ENCODE results near the gene NDRG3. TPM values are rescaled to one million over a fixed set of nuclear protein-coding genes. Genes with fewer than 3 reads are reported as not detected.

Gene NDRG3
- total and polyA plus RNA-seq, 2 of the 4 experiments (the other 2 are of a cell fraction): 24.8 to 34.2 TPM

GRCh38 chr20:36686944-36687343, 58.9 kb downstream of the NDRG3 start:
- no peak overlapping the region for H4K8ac ChIP-seq (ENCODE audit: low read depth in 2 of 2, low read length in 2 of 2)
- no peaks in the 10 kb centered on the region for H3K79me1 ChIP-seq (ENCODE audit: low read depth in 1 of 2, low read length in 2 of 2)
- dilution Hi-C loops (cut with HindIII; ENCODE audit: low sequenced_read_pairs, unreplicated experiment): no loop called here
- no CpG with 5 or more reads among the region's 4 CpGs for WGBS, 2 experiments (ENCODE audit: extremely low coverage in 2 of 2, insufficient read length in 1 of 2)
- H3K9me1 ChIP-seq (ENCODE audit: insufficient read depth, low read length): no peaks in the 10 kb centered on the region
- no peak overlapping the region for H4K5ac ChIP-seq (ENCODE audit: low read depth, low read length)
- H2BK120ac ChIP-seq (ENCODE audit: low read depth, low read length): no peak overlapping the region
- ChIA-PET POLR2A (ENCODE audit: unreplicated experiment) (no interaction called here), CTCF (no interaction called here)
- H2AFZ ChIP-seq (replicated peaks; ENCODE audit: low read length, poor library complexity): no peak overlapping the region
- H3K27me3 ChIP-seq (ENCODE audit: control insufficient read depth, insufficient read depth, low read length): no peaks in the 10 kb centered on the region
- no peak overlapping the region for H3K23ac ChIP-seq (ENCODE audit: low read depth, low read length)
- intact Hi-C loops (cut with micrococcal nuclease): no loop called here
- in situ Hi-C loops (cut with MboI; ENCODE audit: low sequenced_read_pairs): no loop called here
- peaks cover 14% of the 10 kb centered on the region for H3K36me3 ChIP-seq (ENCODE audit: control insufficient read depth, insufficient read depth, low read length)
- H2AK9ac ChIP-seq (replicated peaks; ENCODE audit: low read depth, low read length, poor library complexity): no peak overlapping the region
- TF ChIP-seq RCOR1 (IDR thresholded peaks at IDR 0.05; ENCODE audit: insufficient replicate concordance, low read length) (no peak), CEBPB (IDR thresholded peaks at IDR 0.05; ENCODE audit: low read depth, low read length) (no peak), FOS (IDR thresholded peaks at IDR 0.05; ENCODE audit: low read depth, low read length) (no peak), NFE2L2 (IDR thresholded peaks at IDR 0.05; ENCODE audit: low read depth, low read length) (no peak), RFX5 (IDR thresholded peaks at IDR 0.05; ENCODE audit: low read depth, low read length) (no peak), SMC3 (IDR thresholded peaks at IDR 0.05; ENCODE audit: low read depth, low read length) (no peak), USF2 (IDR thresholded peaks at IDR 0.05; ENCODE audit: low read depth, low read length) (no peak), POLR2A (IDR thresholded peaks at IDR 0.05; ENCODE audit: low read depth, low read length) (no peak), BHLHE40 (IDR thresholded peaks at IDR 0.05; ENCODE audit: low read depth, low read length) (no peak), MAFK (IDR thresholded peaks at IDR 0.05; ENCODE audit: low read depth, low read length) (no peak), RAD21 (IDR thresholded peaks at IDR 0.05; ENCODE audit: low read length) (no peak), MXI1 (IDR thresholded peaks at IDR 0.05; ENCODE audit: borderline replicate concordance, low read depth, low read length) (no peak), CHD1 (IDR thresholded peaks at IDR 0.05; ENCODE audit: low read depth, low read length) (no peak)
- TF ChIP-seq, protein P1, sequence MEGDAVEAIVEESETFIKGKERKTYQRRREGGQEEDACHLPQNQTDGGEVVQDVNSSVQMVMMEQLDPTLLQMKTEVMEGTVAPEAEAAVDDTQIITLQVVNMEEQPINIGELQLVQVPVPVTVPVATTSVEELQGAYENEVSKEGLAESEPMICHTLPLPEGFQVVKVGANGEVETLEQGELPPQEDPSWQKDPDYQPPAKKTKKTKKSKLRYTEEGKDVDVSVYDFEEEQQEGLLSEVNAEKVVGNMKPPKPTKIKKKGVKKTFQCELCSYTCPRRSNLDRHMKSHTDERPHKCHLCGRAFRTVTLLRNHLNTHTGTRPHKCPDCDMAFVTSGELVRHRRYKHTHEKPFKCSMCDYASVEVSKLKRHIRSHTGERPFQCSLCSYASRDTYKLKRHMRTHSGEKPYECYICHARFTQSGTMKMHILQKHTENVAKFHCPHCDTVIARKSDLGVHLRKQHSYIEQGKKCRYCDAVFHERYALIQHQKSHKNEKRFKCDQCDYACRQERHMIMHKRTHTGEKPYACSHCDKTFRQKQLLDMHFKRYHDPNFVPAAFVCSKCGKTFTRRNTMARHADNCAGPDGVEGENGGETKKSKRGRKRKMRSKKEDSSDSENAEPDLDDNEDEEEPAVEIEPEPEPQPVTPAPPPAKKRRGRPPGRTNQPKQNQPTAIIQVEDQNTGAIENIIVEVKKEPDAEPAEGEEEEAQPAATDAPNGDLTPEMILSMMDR (conservative IDR thresholded peaks at IDR 0.05; ENCODE audit: low read depth, low read length): no peak
- TF ChIP-seq, protein P2, sequence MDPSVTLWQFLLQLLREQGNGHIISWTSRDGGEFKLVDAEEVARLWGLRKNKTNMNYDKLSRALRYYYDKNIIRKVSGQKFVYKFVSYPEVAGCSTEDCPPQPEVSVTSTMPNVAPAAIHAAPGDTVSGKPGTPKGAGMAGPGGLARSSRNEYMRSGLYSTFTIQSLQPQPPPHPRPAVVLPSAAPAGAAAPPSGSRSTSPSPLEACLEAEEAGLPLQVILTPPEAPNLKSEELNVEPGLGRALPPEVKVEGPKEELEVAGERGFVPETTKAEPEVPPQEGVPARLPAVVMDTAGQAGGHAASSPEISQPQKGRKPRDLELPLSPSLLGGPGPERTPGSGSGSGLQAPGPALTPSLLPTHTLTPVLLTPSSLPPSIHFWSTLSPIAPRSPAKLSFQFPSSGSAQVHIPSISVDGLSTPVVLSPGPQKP (IDR thresholded peaks at IDR 0.05; ENCODE audit: borderline replicate concordance, low read depth, low read length): no peak
- ATAC-seq (ENCODE audit: low read depth): no peak
- H2BK5ac ChIP-seq (ENCODE audit: low read depth, low read length, poor library complexity, severe bottlenecking): no peak overlapping the region
- H3K14ac ChIP-seq (replicated peaks; ENCODE audit: low read depth, low read length): no peak overlapping the region
- H3K18ac ChIP-seq (ENCODE audit: low read depth, low read length): no peak overlapping the region
- no peak overlapping the region for H3K4ac ChIP-seq (ENCODE audit: low read depth, low read length)
- no peak overlapping the region for H3K4me3 ChIP-seq (ENCODE audit: insufficient read depth, low read depth, low read length)
- no peak overlapping the region for H4K91ac ChIP-seq (ENCODE audit: insufficient read depth, low read depth, low read length)
- H2BK20ac ChIP-seq (ENCODE audit: low read depth, low read length): no peak overlapping the region
- no peaks in the 10 kb centered on the region for H4K20me1 ChIP-seq (ENCODE audit: insufficient read depth, low read length)
- H2AK5ac ChIP-seq (ENCODE audit: low read depth, low read length): no peak overlapping the region
- no peaks in the 10 kb centered on the region for H3K9me3 ChIP-seq (ENCODE audit: control insufficient read depth, insufficient read depth, low read length)
- no peak overlapping the region for H3K9ac ChIP-seq (ENCODE audit: low read depth, low read length)
- H3K4me2 ChIP-seq (ENCODE audit: low read depth, low read length): no peak overlapping the region
- H3K4me1 ChIP-seq (ENCODE audit: control insufficient read depth, insufficient read depth, low read length): no peaks in the 10 kb centered on the region
- no peak for DNase-seq
- BruUV-seq (replicated peaks): no TSS peak
- H2BK15ac ChIP-seq (ENCODE audit: low read depth, low read length): no peak overlapping the region
- no peak overlapping the region for H3K27ac ChIP-seq (ENCODE audit: insufficient read depth, low read length)
- no peak overlapping the region for H3K56ac ChIP-seq (ENCODE audit: extremely low read depth, insufficient read depth, low read length)
